ENCODE data around the gene ZNF467. TPM values are rescaled to one million over a fixed set of nuclear protein-coding genes. Genes with fewer than 3 reads are reported as not detected.

ZNF467 gene
- total and polyA plus RNA-seq, 2 experiments from 2014 or later: 0.10 to 0.40 TPM

- no peak for TF ChIP-seq REST (IDR thresholded peaks at IDR 0.05; ENCODE audit: unreplicated experiment)
- no peak for TF ChIP-seq ZNF114 (CRISPR knock-in tag; IDR thresholded peaks at IDR 0.05)
- TF ChIP-seq EZH2phosphoT487 (IDR thresholded peaks at IDR 0.05; ENCODE audit: unreplicated experiment): no peak
- no peak for TF ChIP-seq EZH2 (IDR thresholded peaks at IDR 0.05; ENCODE audit: low read depth, unreplicated experiment)
- no peak for TF ChIP-seq ZNF331 (CRISPR knock-in tag; IDR thresholded peaks at IDR 0.05; ENCODE audit: low read depth)
- TF ChIP-seq CREB1 (CRISPR knock-in tag; IDR thresholded peaks at IDR 0.05; ENCODE audit: low read depth): no peak
- TF ChIP-seq ETS1 (IDR thresholded peaks at IDR 0.05): no peak
- no peak for TF ChIP-seq NANOG (IDR thresholded peaks at IDR 0.05; ENCODE audit: borderline replicate concordance)
- no peak for TF ChIP-seq STAT1 (IDR thresholded peaks at IDR 0.05; ENCODE audit: unreplicated experiment)
- TF ChIP-seq CTCF (conservative IDR thresholded peaks at IDR 0.05; ENCODE audit: low read depth in 2 of 2): no peak
- TF ChIP-seq JUNB (IDR thresholded peaks at IDR 0.05; ENCODE audit: unreplicated experiment): no peak
Observed at GRCh38 chr7:149733131-149733923, 40.1 kb downstream of the ZNF467 start (continued).

- H3K4me3 Mint-ChIP-seq: no peak overlapping the region
- Histone ChIP-seq H3K36me3 (ENCODE audit: insufficient read depth) (no peaks in the 10 kb centered on the region; the same call in 1 of the 2 replicates), H3K27me3 (ENCODE audit: insufficient read depth) (no peaks in the 10 kb centered on the region), H3F3A (replicated peaks; ENCODE audit: low read depth) (no peaks in the 10 kb centered on the region), H3K4me1 (ENCODE audit: insufficient read depth) (no peaks in the 10 kb centered on the region), H4K20me1 (replicated peaks; ENCODE audit: insufficient read depth) (no peaks in the 10 kb centered on the region), H3K4me3 (no peak overlapping the region), H3K9me2 (ENCODE audit: insufficient read depth) (no peaks in the 10 kb centered on the region), H2AFZ (no peak overlapping the region), H3K4me2 (no peak overlapping the region), H3K27ac (ENCODE audit: low read depth) (no peak overlapping the region), H3K79me2 (replicated peaks; ENCODE audit: insufficient read depth) (no peaks in the 10 kb centered on the region)
- H3K27ac Mint-ChIP-seq: no peak overlapping the region
- ATAC-seq: no peak
- TF ChIP-seq ZNF462 (CRISPR knock-in tag; IDR thresholded peaks at IDR 0.05) (no peak), ZNF114 (CRISPR knock-in tag; IDR thresholded peaks at IDR 0.05) (no peak)
- H3K27me3 Mint-ChIP-seq (ENCODE audit: insufficient read depth, low read depth, poor library complexity): peaks cover 19% of the 10 kb centered on the region
- DNase-seq (ENCODE audit: low spot score): no peak
- H3K36me3 Mint-ChIP-seq (ENCODE audit: low read depth): peaks cover 7% of the 10 kb centered on the region
- H3K9me3 Mint-ChIP-seq: no peaks in the 10 kb centered on the region
- no peaks in the 10 kb centered on the region for H3K4me1 Mint-ChIP-seq
Observed at GRCh38 chr7:149732611-149733010, 40.8 kb downstream of the ZNF467 start.
